ENCODE results near the gene RNF223. TPM values are rescaled to one million over a fixed set of nuclear protein-coding genes. Genes with fewer than 3 reads are reported as not detected.
"Not testable (repeated sequence)": the region's sequence is repeated elsewhere in the genome, so short reads cannot be mapped to it uniquely, and the experiment has no call there.

RNF223 gene
- polyA plus RNA-seq, 2 donors: 28.2 to 44.2 TPM

- peaks cover 3 to 4% of the 10 kb centered on the region in 2 donors for H3K9me3 ChIP-seq (ENCODE audit: control insufficient read depth in 2 of 2, insufficient read depth in 1 of 2, low read depth in 1 of 2, low read length in 1 of 2)
- no peaks in the 10 kb centered on the region for H3K27me3 ChIP-seq (ENCODE audit: control insufficient read depth in 1 of 2, insufficient read depth in 2 of 2, low read length in 2 of 2)
- H3K4me3 ChIP-seq (ENCODE audit: low read depth in 1 of 2, low read length in 2 of 2): no peak overlapping the region
- H3K27ac ChIP-seq (ENCODE audit: low read depth in 2 of 2, low read length in 1 of 2): no peak overlapping the region
- H3K4me1 ChIP-seq (ENCODE audit: control insufficient read depth in 2 of 2, insufficient read depth in 2 of 2, low read length in 1 of 2): peaks cover 2 to 8% of the 10 kb centered on the region in 2 donors
- H3K36me3 ChIP-seq (ENCODE audit: control insufficient read depth in 2 of 2, insufficient read depth in 2 of 2, low read length in 1 of 2): peaks cover 0 to 13% of the 10 kb centered on the region in 2 donors
- 92 to 93% methylated on average over 29 of the region's 29 CpGs for WGBS, 2 donors
Measured at GRCh38 chr1:1110561-1110971, 36.5 kb upstream of the RNF223 start.

- no peaks in the 10 kb centered on the region for H3K27me3 ChIP-seq (ENCODE audit: control insufficient read depth in 1 of 2, insufficient read depth in 2 of 2, low read length in 2 of 2)
- peaks cover 0 to 13% of the 10 kb centered on the region in 2 donors for H3K36me3 ChIP-seq (ENCODE audit: control insufficient read depth in 2 of 2, insufficient read depth in 2 of 2, low read length in 1 of 2)
- no peak overlapping the region for H3K4me3 ChIP-seq (ENCODE audit: low read depth in 1 of 2, low read length in 2 of 2)
- H3K9me3 ChIP-seq (ENCODE audit: control insufficient read depth in 2 of 2, insufficient read depth in 1 of 2, low read depth in 1 of 2, low read length in 1 of 2): peaks cover 3 to 4% of the 10 kb centered on the region in 2 donors
- WGBS, 2 donors: 83 to 88% methylated on average over 14 of the region's 14 CpGs
- H3K4me1 ChIP-seq (ENCODE audit: control insufficient read depth in 2 of 2, insufficient read depth in 2 of 2, low read length in 1 of 2): peaks cover 2 to 6% of the 10 kb centered on the region in 2 donors
- peak overlapping the region in 1 of 2 donors; percentile 59 for H3K27ac ChIP-seq (ENCODE audit: low read depth in 2 of 2, low read length in 1 of 2)
Measured at GRCh38 chr1:1109743-1110142, 35.6 kb upstream of the RNF223 start.

GRCh38 chr1:1106510-1107221, 32.6 kb upstream of the RNF223 start:
- WGBS, 2 donors: 96 to 98% methylated on average over 29 to 31 of the region's 31 CpGs
- peaks cover 0 to 2% of the 10 kb centered on the region in 2 donors for H3K4me1 ChIP-seq (ENCODE audit: control insufficient read depth in 2 of 2, insufficient read depth in 2 of 2, low read length in 1 of 2)
- peaks cover 0 to 4% of the 10 kb centered on the region in 2 donors for H3K36me3 ChIP-seq (ENCODE audit: control insufficient read depth in 2 of 2, insufficient read depth in 2 of 2, low read length in 1 of 2)
- no peak overlapping the region for H3K4me3 ChIP-seq (ENCODE audit: low read depth in 1 of 2, low read length in 2 of 2)
- H3K9me3 ChIP-seq (ENCODE audit: control insufficient read depth in 2 of 2, insufficient read depth in 1 of 2, low read depth in 1 of 2, low read length in 1 of 2): peaks cover 0 to 3% of the 10 kb centered on the region in 2 donors
- H3K27me3 ChIP-seq (ENCODE audit: control insufficient read depth in 1 of 2, insufficient read depth in 2 of 2, low read length in 2 of 2): no peaks in the 10 kb centered on the region
- H3K27ac ChIP-seq (ENCODE audit: low read depth in 2 of 2, low read length in 1 of 2): no peak overlapping the region

- 75 to 79% methylated on average over 6 of the region's 6 CpGs for WGBS, 2 donors
- not testable (repeated sequence) for H3K36me3 ChIP-seq (ENCODE audit: control insufficient read depth in 2 of 2, insufficient read depth in 2 of 2, low read length in 1 of 2); H3K4me3 ChIP-seq (ENCODE audit: low read depth in 1 of 2, low read length in 2 of 2); H3K27ac ChIP-seq (ENCODE audit: low read depth in 2 of 2, low read length in 1 of 2); H3K27me3 ChIP-seq (ENCODE audit: control insufficient read depth in 1 of 2, insufficient read depth in 2 of 2, low read length in 2 of 2); H3K4me1 ChIP-seq (ENCODE audit: control insufficient read depth in 2 of 2, insufficient read depth in 2 of 2, low read length in 1 of 2); H3K9me3 ChIP-seq (ENCODE audit: control insufficient read depth in 2 of 2, insufficient read depth in 1 of 2, low read depth in 1 of 2, low read length in 1 of 2)
Measured at GRCh38 chr1:1104152-1104551, 30.0 kb upstream of the RNF223 start.

GRCh38 chr1:1101503-1101902, 27.4 kb upstream of the RNF223 start:
- WGBS, 2 donors: 87 to 94% methylated on average over 7 of the region's 7 CpGs
- Histone ChIP-seq H3K36me3 (ENCODE audit: control insufficient read depth in 2 of 2, insufficient read depth in 2 of 2, low read length in 1 of 2) (no peaks in the 10 kb centered on the region), H3K27ac (ENCODE audit: low read depth in 2 of 2, low read length in 1 of 2) (no peak overlapping the region), H3K9me3 (ENCODE audit: control insufficient read depth in 2 of 2, insufficient read depth in 1 of 2, low read depth in 1 of 2, low read length in 1 of 2) (no peaks in the 10 kb centered on the region), H3K27me3 (ENCODE audit: control insufficient read depth in 1 of 2, insufficient read depth in 2 of 2, low read length in 2 of 2) (no peaks in the 10 kb centered on the region), H3K4me3 (ENCODE audit: low read depth in 1 of 2, low read length in 2 of 2) (no peak overlapping the region), H3K4me1 (ENCODE audit: control insufficient read depth in 2 of 2, insufficient read depth in 2 of 2, low read length in 1 of 2) (no peaks in the 10 kb centered on the region)

GRCh38 chr1:1100296-1100695, 26.2 kb upstream of the RNF223 start:
- H3K27ac ChIP-seq (ENCODE audit: low read depth in 2 of 2, low read length in 1 of 2): no peak overlapping the region
- WGBS, 2 donors: 98% methylated on average over 11 of the region's 11 CpGs
- H3K4me3 ChIP-seq (ENCODE audit: low read depth in 1 of 2, low read length in 2 of 2): no peak overlapping the region
- H3K27me3 ChIP-seq (ENCODE audit: control insufficient read depth in 1 of 2, insufficient read depth in 2 of 2, low read length in 2 of 2): no peaks in the 10 kb centered on the region
- no peaks in the 10 kb centered on the region for H3K9me3 ChIP-seq (ENCODE audit: control insufficient read depth in 2 of 2, insufficient read depth in 1 of 2, low read depth in 1 of 2, low read length in 1 of 2)
- H3K36me3 ChIP-seq (ENCODE audit: control insufficient read depth in 2 of 2, insufficient read depth in 2 of 2, low read length in 1 of 2): no peaks in the 10 kb centered on the region
- no peaks in the 10 kb centered on the region for H3K4me1 ChIP-seq (ENCODE audit: control insufficient read depth in 2 of 2, insufficient read depth in 2 of 2, low read length in 1 of 2)

- Histone ChIP-seq H3K4me3 (ENCODE audit: low read depth in 1 of 2, low read length in 2 of 2) (no peak overlapping the region), H3K4me1 (ENCODE audit: control insufficient read depth in 2 of 2, insufficient read depth in 2 of 2, low read length in 1 of 2) (no peaks in the 10 kb centered on the region), H3K27me3 (ENCODE audit: control insufficient read depth in 1 of 2, insufficient read depth in 2 of 2, low read length in 2 of 2) (no peaks in the 10 kb centered on the region), H3K27ac (ENCODE audit: low read depth in 2 of 2, low read length in 1 of 2) (no peak overlapping the region), H3K9me3 (ENCODE audit: control insufficient read depth in 2 of 2, insufficient read depth in 1 of 2, low read depth in 1 of 2, low read length in 1 of 2) (no peaks in the 10 kb centered on the region), H3K36me3 (ENCODE audit: control insufficient read depth in 2 of 2, insufficient read depth in 2 of 2, low read length in 1 of 2) (no peaks in the 10 kb centered on the region)
- WGBS, 2 donors: 87 to 89% methylated on average over 4 of the region's 4 CpGs
Measured at GRCh38 chr1:1099506-1100183, 25.5 kb upstream of the RNF223 start.

GRCh38 chr1:1098681-1099421, 24.7 kb upstream of the RNF223 start:
- Histone ChIP-seq H3K27me3 (ENCODE audit: control insufficient read depth in 1 of 2, insufficient read depth in 2 of 2, low read length in 2 of 2) (no peaks in the 10 kb centered on the region), H3K4me3 (ENCODE audit: low read depth in 1 of 2, low read length in 2 of 2) (no peak overlapping the region)
- WGBS, 2 donors: 92% methylated on average over 18 of the region's 18 CpGs

GRCh38 chr1:1096136-1096535, 22.0 kb upstream of the RNF223 start:
- WGBS, 2 donors: 92 to 94% methylated on average over 5 of the region's 5 CpGs
- H3K4me3 ChIP-seq (ENCODE audit: low read depth in 1 of 2, low read length in 2 of 2); H3K27me3 ChIP-seq (ENCODE audit: control insufficient read depth in 1 of 2, insufficient read depth in 2 of 2, low read length in 2 of 2); H3K4me1 ChIP-seq (ENCODE audit: control insufficient read depth in 2 of 2, insufficient read depth in 2 of 2, low read length in 1 of 2); H3K9me3 ChIP-seq (ENCODE audit: control insufficient read depth in 2 of 2, insufficient read depth in 1 of 2, low read depth in 1 of 2, low read length in 1 of 2); H3K36me3 ChIP-seq (ENCODE audit: control insufficient read depth in 2 of 2, insufficient read depth in 2 of 2, low read length in 1 of 2); H3K27ac ChIP-seq (ENCODE audit: low read depth in 2 of 2, low read length in 1 of 2): not testable (repeated sequence)

More at GRCh38 chr1:1098681-1099421, 24.7 kb upstream of the RNF223 start:
- no peaks in the 10 kb centered on the region for H3K9me3 ChIP-seq (ENCODE audit: control insufficient read depth in 2 of 2, insufficient read depth in 1 of 2, low read depth in 1 of 2, low read length in 1 of 2)
- H3K27ac ChIP-seq (ENCODE audit: low read depth in 2 of 2, low read length in 1 of 2): no peak overlapping the region
- no peaks in the 10 kb centered on the region for H3K36me3 ChIP-seq (ENCODE audit: control insufficient read depth in 2 of 2, insufficient read depth in 2 of 2, low read length in 1 of 2)
- no peaks in the 10 kb centered on the region for H3K4me1 ChIP-seq (ENCODE audit: control insufficient read depth in 2 of 2, insufficient read depth in 2 of 2, low read length in 1 of 2)
